Duodenal mucosa (tissue), 2 donors: ENCODE data around the gene PDE8B.

Source experiments
- H3K27ac ChIP-seq: one replicate; pipeline ENCODE4 v1.7.0; 2013; ENCODE audit warnings: low read depth, low read length
- H3K27me3 ChIP-seq, 2 donors: one replicate each; pipeline ENCODE4 v1.7.0; 2013; ENCODE audit warnings: low read length in 2 of 2, control low read depth in 1 of 2; ENCODE audit not compliant: insufficient read depth in 2 of 2, control insufficient read depth in 1 of 2
- H3K36me3 ChIP-seq, 2 donors: one replicate each; pipeline ENCODE4 v1.7.0; 2013; ENCODE audit warnings: low read length in 2 of 2, control low read depth in 1 of 2; ENCODE audit not compliant: insufficient read depth in 2 of 2, control insufficient read depth in 1 of 2
- H3K4me1 ChIP-seq, 2 donors: one replicate each; pipeline ENCODE4 v1.7.0; 2013; ENCODE audit warnings: low read length in 2 of 2, control low read depth in 1 of 2; ENCODE audit not compliant: insufficient read depth in 2 of 2, control insufficient read depth in 1 of 2
- H3K4me3 ChIP-seq, 2 donors: one replicate each; pipeline ENCODE4 v1.7.0; 2013; ENCODE audit warnings: low read length in 2 of 2, low read depth in 1 of 2
- H3K9ac ChIP-seq, 2 donors: one replicate each; pipeline ENCODE4 v1.7.0; 2013; ENCODE audit warnings: low read length in 2 of 2, low read depth in 1 of 2
- H3K9me3 ChIP-seq, 2 donors: one replicate each; pipeline ENCODE4 v1.7.0; 2013; ENCODE audit warnings: low read length in 2 of 2, control low read depth in 1 of 2; ENCODE audit not compliant: control insufficient read depth in 1 of 2

The PDE8B gene

DNA sequence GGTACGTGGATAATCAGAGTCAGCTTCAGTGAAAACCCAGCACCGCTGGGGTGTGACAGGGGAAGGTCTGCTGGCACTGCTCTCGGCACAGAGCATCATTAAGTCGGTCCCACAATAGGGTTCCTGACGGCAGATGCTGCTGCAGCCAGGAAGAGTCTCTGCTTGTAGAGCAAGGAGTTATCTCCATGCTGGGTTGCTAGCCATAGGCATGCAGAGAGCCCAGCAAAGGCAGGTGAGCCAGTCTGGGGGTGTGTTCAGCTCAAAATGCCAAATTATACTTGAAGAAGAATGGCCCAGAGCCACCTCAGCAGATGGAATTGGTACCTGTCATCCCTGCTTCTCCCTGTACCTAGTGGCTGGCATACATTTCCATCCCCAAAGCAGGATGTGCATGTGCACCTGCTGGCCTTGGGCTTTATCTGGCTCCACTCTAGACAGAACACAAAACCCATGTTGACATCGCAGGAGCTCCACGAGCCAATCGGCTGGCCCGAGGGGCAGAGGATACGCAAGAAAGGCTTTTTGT lies 180.8 kb downstream of the PDE8B start:
- Histone ChIP-seq H3K27me3 (no peaks in the 10 kb centered on the region), H3K27ac (no peak overlapping the region), H3K9ac (no peak overlapping the region), H3K36me3 (no peaks in the 10 kb centered on the region), H3K9me3 (no peaks in the 10 kb centered on the region), H3K4me3 (no peak overlapping the region), H3K4me1 (no peaks in the 10 kb centered on the region)

DNA sequence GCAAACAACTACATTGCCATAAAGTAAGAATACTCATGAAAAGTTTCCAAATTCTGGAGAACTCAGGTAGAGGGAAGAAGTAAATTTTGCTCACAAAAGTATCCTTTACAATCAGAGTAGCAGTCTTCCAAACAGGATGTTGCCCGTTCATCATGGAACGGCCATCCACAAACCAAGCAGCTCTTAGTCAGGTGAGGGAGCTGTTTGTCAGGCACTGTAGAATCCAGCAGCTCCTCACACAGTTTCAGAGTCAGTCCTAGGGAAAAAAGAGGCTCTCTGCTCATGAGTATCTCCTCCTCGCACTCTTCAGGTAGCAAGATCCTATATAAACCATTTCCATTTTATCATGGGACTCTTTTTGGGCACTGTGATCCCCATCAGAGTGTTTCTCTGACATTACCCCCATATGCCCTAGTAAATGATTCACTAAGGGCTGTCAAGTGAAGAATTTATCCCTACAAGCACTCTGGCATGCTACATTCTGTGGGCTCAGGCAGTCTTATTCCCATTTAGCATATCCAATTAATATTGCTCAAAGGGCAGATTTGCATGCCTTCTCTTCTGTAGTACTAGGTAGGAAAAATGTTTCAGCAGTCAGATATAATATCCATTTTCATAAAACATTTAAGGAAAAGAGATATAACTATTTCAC lies 183.7 kb downstream of the PDE8B start:
- Histone ChIP-seq H3K27me3 (no peaks in the 10 kb centered on the region), H3K36me3 (no peaks in the 10 kb centered on the region), H3K4me1 (no peaks in the 10 kb centered on the region), H3K27ac (no peak overlapping the region), H3K9ac (no peak overlapping the region), H3K4me3 (no peak overlapping the region), H3K9me3 (no peaks in the 10 kb centered on the region)

DNA sequence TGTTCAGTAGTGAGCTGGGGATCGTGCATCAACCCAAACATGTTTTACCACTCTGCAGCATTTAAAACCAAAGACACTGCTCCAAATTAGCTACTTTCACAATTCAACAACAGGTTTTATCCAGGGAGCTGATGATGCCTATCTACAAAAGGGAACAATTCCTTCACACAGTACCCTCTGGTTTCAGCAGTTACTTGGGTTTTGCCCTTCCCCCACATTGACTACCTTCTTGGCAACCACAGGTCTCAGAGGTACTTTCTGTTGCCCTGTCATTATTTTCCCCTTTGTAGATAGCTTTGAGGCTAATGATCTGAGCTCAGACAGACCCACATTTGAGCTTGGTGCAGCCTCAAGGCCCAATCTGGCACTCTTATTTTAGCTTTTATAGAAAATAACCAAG lies 185.5 kb downstream of the PDE8B start:
- H3K4me3 ChIP-seq: no peak overlapping the region
- no peaks in the 10 kb centered on the region for H3K4me1 ChIP-seq
- no peaks in the 10 kb centered on the region for H3K9me3 ChIP-seq
- no peak overlapping the region for H3K27ac ChIP-seq
- no peak overlapping the region for H3K9ac ChIP-seq
- H3K36me3 ChIP-seq: no peaks in the 10 kb centered on the region
- no peaks in the 10 kb centered on the region for H3K27me3 ChIP-seq

- Histone ChIP-seq H3K4me3 (no peak overlapping the region), H3K9ac (no peak overlapping the region), H3K27me3 (no peaks in the 10 kb centered on the region), H3K27ac (no peak overlapping the region), H3K36me3 (no peaks in the 10 kb centered on the region), H3K4me1 (no peaks in the 10 kb centered on the region), H3K9me3 (no peaks in the 10 kb centered on the region)
These were observed 187.3 kb downstream of the PDE8B start for GRCh38 chr5:77397686-77398292.

DNA sequence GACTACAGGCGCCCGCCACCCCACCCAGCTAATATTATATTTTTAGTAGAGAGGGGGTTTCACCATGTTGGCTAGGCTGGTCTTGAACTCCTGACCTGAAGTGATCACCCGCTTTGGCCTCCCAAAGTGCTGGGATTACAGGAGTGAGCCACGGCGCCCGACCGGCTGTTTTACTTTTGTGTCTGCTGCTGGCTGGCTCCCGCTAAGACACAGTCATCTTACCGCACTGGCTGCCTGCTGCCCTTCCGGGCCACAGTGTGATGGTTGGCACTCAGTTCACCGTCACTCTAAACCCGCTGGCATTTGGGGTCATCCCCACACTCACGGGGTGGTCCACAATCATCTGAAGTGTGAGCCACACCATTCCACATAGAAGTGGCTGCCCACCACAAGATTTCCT lies 188.0 kb downstream of the PDE8B start:
- Histone ChIP-seq H3K36me3 (no peaks in the 10 kb centered on the region), H3K4me1 (no peaks in the 10 kb centered on the region), H3K4me3 (no peak overlapping the region), H3K27me3 (no peaks in the 10 kb centered on the region), H3K9me3 (no peaks in the 10 kb centered on the region), H3K27ac (no peak overlapping the region), H3K9ac (no peak overlapping the region)

DNA sequence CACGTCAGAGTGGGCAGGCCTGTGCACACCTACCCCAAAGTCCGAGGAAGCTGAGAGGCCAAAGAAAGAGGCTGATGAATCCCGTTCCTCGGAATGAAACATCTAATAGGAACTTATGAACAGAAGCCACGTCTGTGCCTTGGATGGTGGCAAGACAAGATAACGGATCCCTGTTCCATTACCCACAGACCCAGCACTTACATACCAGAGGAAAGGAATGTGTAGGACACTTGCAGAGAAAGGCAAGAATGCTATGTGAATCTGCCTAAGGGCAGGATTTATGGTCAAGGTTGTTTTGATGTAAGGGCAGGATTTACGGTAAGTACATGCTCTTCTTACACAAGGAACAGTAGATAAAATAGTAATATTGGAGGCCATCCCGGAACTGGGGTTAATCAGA lies 188.4 kb downstream of the PDE8B start:
- Histone ChIP-seq H3K9me3 (no peaks in the 10 kb centered on the region), H3K4me3 (no peak overlapping the region), H3K27me3 (no peaks in the 10 kb centered on the region)

DNA sequence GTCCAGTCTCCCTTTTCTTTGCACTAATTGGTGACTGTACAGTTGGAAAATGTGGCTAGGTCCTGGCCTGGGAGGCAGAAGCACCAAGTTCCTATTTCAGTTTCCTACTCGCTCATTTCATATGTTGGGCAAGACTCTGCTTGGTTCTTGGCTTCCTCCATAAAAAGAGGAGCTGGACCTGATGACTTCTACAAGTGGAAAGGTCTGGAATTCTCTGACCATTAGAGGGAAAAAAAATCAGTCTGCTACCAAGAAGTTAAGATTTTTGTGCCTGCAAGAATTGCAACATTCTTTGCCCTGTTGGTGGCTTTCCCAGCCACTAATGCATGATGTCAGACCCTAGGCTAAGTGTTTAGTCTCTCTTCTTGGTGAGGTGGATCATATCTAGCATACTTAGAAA lies 190.2 kb downstream of the PDE8B start:
- no peak overlapping the region for H3K9ac ChIP-seq
- H3K27me3 ChIP-seq: no peaks in the 10 kb centered on the region
- H3K4me1 ChIP-seq: no peaks in the 10 kb centered on the region
- H3K36me3 ChIP-seq: no peaks in the 10 kb centered on the region
- H3K9me3 ChIP-seq: no peaks in the 10 kb centered on the region
- no peak overlapping the region for H3K27ac ChIP-seq
- H3K4me3 ChIP-seq: no peak overlapping the region

More for the DNA sequence above, 188.4 kb downstream of the PDE8B start:
- Histone ChIP-seq H3K9ac (no peak overlapping the region), H3K4me1 (no peaks in the 10 kb centered on the region), H3K27ac (no peak overlapping the region), H3K36me3 (no peaks in the 10 kb centered on the region)

DNA sequence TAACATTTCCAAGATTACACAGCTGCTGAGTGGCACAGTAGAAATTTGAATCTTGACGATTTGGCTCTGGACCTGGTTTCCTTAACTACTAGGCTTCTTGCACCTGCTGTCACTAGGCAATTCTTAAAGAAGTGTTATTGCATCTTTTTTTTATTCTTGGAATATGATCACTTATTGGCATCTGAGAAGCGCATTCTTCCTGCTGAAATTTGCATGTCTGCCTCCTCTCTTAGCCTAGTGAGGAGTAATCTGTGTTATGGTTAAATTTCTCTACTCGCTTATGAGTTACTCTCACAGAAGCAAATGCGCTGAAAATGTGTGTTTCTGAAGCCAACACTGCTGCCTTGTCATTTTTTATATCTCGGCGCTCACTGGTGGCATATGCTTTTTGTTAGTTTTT lies 192.3 kb downstream of the PDE8B start:
- no peaks in the 10 kb centered on the region for H3K4me1 ChIP-seq
- no peaks in the 10 kb centered on the region for H3K27me3 ChIP-seq
- no peaks in the 10 kb centered on the region for H3K9me3 ChIP-seq
- no peak overlapping the region for H3K9ac ChIP-seq
- H3K4me3 ChIP-seq: no peak overlapping the region
- no peak overlapping the region for H3K27ac ChIP-seq
- no peaks in the 10 kb centered on the region for H3K36me3 ChIP-seq

DNA sequence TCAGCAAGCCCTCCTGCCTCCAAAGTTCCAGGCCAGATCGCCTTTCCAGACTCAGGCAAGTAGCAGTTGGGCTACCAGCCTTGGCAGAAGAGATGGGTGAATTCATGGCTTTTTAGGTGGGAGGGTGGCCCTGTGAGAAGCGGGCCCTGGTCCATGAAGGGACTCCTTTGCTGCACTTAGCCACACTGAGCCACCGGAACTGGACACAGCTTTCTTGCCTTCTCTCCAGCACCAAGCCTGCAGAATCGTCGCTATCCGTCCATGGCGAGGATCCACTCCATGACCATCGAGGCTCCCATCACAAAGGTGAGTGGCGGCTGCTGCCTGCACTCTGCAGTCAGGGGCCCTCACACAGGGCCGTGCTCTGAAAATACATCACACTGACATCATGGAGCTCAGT lies 196.7 kb downstream of the PDE8B start:
- H3K27me3 ChIP-seq: no peaks in the 10 kb centered on the region
- H3K4me1 ChIP-seq: no peaks in the 10 kb centered on the region
- no peak overlapping the region for H3K27ac ChIP-seq
- no peak overlapping the region for H3K9ac ChIP-seq
- no peaks in the 10 kb centered on the region for H3K36me3 ChIP-seq
- no peaks in the 10 kb centered on the region for H3K9me3 ChIP-seq
- H3K4me3 ChIP-seq: no peak overlapping the region

DNA sequence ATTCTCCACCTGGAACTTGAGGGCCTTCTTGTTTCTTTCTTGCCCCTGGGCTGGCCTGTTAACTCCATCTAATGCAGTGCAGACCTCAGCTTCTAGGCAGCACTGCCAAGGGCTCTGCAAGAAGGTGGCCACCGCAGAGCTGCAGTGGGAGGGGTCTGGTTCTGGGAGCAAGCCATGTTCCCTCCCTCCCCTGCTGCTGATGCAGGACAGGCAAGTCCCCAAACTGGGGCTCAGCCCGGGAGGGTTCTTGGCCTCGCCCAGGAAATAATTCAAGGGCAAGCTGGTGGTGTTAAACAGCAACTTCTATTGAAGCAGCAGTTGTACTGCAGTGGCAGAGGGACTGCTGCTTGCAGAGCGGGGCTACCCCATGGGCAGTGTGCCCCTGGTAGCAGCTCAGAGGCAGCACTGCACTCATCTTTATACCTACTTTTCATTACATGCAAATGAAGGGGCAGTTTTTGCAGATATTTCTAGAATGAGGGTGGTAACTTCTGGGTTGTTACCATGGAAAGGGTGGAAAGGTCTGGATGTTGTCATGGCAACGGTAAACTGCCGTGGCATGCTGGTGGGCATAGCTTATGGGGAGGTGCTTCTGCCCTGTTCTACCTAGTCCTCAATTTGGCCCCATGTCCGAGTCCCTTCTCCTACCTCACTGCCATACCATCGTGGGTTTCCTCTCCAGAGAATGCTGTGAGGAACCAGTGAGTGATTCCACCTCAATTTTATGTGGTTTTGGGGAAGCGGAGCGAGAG lies 199.6 kb downstream of the PDE8B start:
- Histone ChIP-seq H3K36me3 (no peaks in the 10 kb centered on the region), H3K4me3 (no peak overlapping the region), H3K27me3 (no peaks in the 10 kb centered on the region), H3K9me3 (no peaks in the 10 kb centered on the region), H3K27ac (no peak overlapping the region), H3K4me1 (no peaks in the 10 kb centered on the region), H3K9ac (no peak overlapping the region)
